ENCODE measurements around the gene P2RX3. TPM values are rescaled to one million over a fixed set of nuclear protein-coding genes. Genes with fewer than 3 reads are reported as not detected.
A peak's percentile ranks its signal among the peaks of the same experiment; 100 is the strongest.

The P2RX3 gene
- total RNA-seq, 1 donor from 2014 or later = 0.23 TPM

DNA sequence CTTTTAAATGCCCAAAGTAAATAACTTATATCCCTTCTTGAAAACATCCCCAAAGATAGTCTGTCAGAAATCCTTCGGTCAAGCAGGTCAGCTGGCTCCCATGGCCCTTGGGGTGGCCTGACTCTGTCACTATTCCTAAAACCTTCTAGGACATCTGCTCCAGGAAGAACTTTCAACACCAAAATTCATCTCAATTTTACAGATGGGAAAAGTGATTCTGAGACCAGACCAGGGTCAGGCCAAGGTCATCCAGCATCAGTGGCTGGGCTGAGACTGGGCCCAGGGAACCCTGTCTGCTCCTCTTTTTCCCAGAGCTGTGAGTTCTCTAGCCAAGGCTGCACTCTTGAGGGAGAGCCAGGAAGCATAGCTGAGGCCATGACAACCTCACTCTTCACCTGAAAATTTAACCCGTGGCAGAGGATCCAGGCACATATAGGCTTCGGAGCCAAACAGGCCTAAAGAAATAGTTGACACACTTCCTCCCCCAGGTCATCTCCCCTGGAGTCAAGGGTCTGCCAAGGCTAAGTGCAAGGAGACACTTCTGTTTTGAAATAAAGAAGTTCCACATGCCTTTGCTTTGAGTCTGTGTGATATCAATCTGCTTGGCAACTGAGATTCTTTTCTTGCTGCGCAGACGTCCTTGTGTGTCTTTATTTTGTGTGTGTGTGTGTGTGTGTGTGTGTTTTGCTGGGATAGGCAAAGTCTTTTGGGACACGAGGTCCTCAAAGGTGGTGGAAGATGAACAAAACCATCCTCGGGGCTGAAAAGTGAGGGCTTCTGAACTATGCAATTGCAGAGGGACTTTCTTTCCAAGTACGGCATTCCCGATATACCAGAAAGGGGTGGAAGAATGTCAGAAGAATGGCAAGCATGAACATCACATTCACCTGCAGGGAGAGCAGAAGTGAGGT is 69.1 kb downstream of the P2RX3 start:
- TF ChIP-seq CTCF (IDR thresholded peaks at IDR 0.05; ENCODE audit: unreplicated experiment) = no peak
- Mint-ChIP-seq H3K4me3 (ENCODE audit: unreplicated experiment) (peak overlapping the region; percentile 12), H3K27ac (ENCODE audit: unreplicated experiment) (no peak overlapping the region), H3K9me3 (ENCODE audit: unreplicated experiment) (no peaks in the 10 kb centered on the region), H3K36me3 (ENCODE audit: low read depth, unreplicated experiment) (peaks cover 16% of the 10 kb centered on the region), H3K27me3 (ENCODE audit: unreplicated experiment) (peaks cover 2% of the 10 kb centered on the region), H3K4me1 (ENCODE audit: unreplicated experiment) (peaks cover 23% of the 10 kb centered on the region)
- DNase-seq (ENCODE audit: low spot score) = no peak

DNA sequence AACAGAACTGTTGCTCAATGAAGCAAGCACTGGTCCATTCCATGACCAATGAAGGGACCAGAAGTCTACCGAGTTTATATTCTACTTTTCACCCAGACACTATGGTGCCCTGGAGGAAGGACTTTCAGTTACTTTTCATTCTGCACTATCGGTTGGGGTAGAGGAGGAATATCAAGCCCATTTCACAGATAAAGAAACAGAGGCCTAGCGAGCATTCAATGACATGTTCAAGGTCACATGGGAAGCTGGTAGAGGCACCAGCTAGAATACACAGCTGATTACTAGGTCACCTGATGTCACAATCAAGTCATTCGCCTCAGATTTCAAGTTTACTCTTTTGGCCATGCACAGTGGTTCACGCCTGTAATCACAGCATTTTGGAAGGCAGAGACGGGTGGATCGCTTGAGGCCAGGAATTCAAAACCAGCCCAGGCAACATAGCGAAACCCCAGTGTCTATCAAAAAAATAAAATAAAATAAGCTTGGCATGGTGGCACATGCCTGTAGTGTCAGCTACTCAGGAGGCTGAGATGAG is 69.9 kb downstream of the P2RX3 start:
- no peak for TF ChIP-seq CTCF (IDR thresholded peaks at IDR 0.05; ENCODE audit: unreplicated experiment)
- Mint-ChIP-seq H3K36me3 (ENCODE audit: low read depth, unreplicated experiment) (peaks cover 16% of the 10 kb centered on the region), H3K9me3 (ENCODE audit: unreplicated experiment) (no peaks in the 10 kb centered on the region), H3K4me1 (ENCODE audit: unreplicated experiment) (peaks cover 30% of the 10 kb centered on the region), H3K27ac (ENCODE audit: unreplicated experiment) (no peak overlapping the region), H3K4me3 (ENCODE audit: unreplicated experiment) (no peak overlapping the region), H3K27me3 (ENCODE audit: unreplicated experiment) (peaks cover 2% of the 10 kb centered on the region)
- DNase-seq (ENCODE audit: low spot score) = no peak

DNA sequence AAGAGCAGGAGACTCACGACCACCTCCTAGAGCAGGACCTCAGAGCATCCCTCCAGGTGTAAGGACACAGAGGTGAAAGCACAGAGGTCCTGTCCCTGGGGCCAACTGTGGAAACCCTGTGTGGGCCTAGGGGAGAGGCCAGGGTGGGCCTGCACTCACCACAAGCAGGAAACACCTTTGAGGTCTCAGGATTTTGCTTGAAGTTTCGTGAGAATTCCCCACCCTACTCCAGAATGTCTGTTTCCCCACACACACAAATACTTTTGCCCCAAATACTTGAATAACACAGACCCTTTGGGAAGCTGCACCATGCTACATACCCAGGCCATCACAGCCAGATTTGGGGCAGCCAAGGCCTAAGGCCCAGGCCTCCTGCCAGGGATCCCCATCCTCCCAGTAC is 70.6 kb downstream of the P2RX3 start:
- no peak for TF ChIP-seq CTCF (IDR thresholded peaks at IDR 0.05; ENCODE audit: unreplicated experiment)
- H3K27me3 Mint-ChIP-seq (ENCODE audit: unreplicated experiment) = peaks cover 2% of the 10 kb centered on the region
- DNase-seq (ENCODE audit: low spot score) = no peak
- peaks cover 23% of the 10 kb centered on the region for H3K36me3 Mint-ChIP-seq (ENCODE audit: low read depth, unreplicated experiment)
- no peak overlapping the region for H3K27ac Mint-ChIP-seq (ENCODE audit: unreplicated experiment)
- no peak overlapping the region for H3K4me3 Mint-ChIP-seq (ENCODE audit: unreplicated experiment)
- no peaks in the 10 kb centered on the region for H3K9me3 Mint-ChIP-seq (ENCODE audit: unreplicated experiment)
- H3K4me1 Mint-ChIP-seq (ENCODE audit: unreplicated experiment) = peaks cover 38% of the 10 kb centered on the region

DNA sequence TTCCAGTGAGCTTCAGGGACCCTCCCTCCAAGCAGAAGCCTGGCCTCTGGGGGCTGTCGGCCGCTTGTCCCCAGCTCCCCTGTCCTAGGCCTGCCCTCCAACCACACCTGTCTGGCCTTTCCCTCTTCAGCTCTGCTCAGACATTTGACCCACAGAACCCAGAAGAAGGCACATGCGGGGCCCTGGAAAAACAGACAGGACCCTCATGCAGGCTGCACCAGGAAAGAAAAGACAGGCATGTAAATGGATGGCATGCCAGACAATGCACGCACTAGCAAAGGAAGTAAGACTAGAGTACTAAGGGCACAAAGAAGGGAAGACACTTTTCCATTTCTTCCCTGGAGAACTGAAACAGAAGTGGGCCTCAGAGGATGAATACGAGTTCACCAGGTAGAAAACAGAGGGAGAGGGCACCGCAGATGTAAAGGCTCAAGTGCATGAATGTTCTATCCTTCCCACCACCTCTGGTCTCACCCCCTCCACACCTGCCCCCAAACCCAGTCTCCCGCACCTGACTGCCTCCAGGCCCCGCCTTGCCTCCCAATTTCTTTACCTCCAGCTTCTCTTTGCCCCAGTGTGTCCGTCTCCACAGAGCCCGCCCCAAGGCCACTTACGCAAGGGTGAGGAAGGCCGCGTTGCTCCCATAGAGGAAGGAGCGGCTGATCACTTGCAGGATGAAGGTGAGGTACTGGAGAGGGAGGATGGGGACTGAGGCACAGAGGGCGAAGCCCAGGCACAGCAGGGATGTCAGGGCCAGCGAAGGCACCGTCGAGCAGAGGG is 71.4 kb downstream of the P2RX3 start:
- no peak overlapping the region for H3K27ac Mint-ChIP-seq (ENCODE audit: unreplicated experiment)
- H3K36me3 Mint-ChIP-seq (ENCODE audit: low read depth, unreplicated experiment) = peaks cover 30% of the 10 kb centered on the region

More for the DNA sequence above, 71.4 kb downstream of the P2RX3 start:
- no peak for TF ChIP-seq CTCF (IDR thresholded peaks at IDR 0.05; ENCODE audit: unreplicated experiment)
- H3K4me1 Mint-ChIP-seq (ENCODE audit: unreplicated experiment) = peaks cover 41% of the 10 kb centered on the region
- H3K9me3 Mint-ChIP-seq (ENCODE audit: unreplicated experiment) = no peaks in the 10 kb centered on the region
- DNase-seq (ENCODE audit: low spot score) = no peak
- no peak overlapping the region for H3K4me3 Mint-ChIP-seq (ENCODE audit: unreplicated experiment)
- H3K27me3 Mint-ChIP-seq (ENCODE audit: unreplicated experiment) = peaks cover 4% of the 10 kb centered on the region
